Adipose tissue (tissue), 3 donors: ENCODE data around the gene VSTM4. TPM values are rescaled to one million over a fixed set of nuclear protein-coding genes. Genes with fewer than 3 reads are reported as not detected.

ENCODE experiments used
- H3K27ac ChIP-seq: one replicate; pipeline ENCODE4 v1.5.1; 2013; ENCODE audit warnings: low read depth, low read length
- WGBS, 3 donors: extraction: QIAGEN DNeasy Blood & Tissue Kit; methylation state at CpG; one replicate each; pipeline ENCODE4 v1.1.7; 2013; 5-methylcytosine and 5-hydroxymethylcytosine counted together
- polyA plus RNA-seq, 3 donors: library from polyadenylated mRNA; stranded (reverse); fragments of 200-250 nt; gene quantifications; one replicate each; pipeline ENCODE4 v1.2.3, GENCODE V29; 2013
- donor health status: healthy with polysubstance abuse.
- donor health status: Bipolar disorder and iron deficiency.
- donor health status: healthy.

VSTM4 gene
- polyA plus RNA-seq, 3 donors = 2.5 to 18.2 (median 9.4) TPM

DNA sequence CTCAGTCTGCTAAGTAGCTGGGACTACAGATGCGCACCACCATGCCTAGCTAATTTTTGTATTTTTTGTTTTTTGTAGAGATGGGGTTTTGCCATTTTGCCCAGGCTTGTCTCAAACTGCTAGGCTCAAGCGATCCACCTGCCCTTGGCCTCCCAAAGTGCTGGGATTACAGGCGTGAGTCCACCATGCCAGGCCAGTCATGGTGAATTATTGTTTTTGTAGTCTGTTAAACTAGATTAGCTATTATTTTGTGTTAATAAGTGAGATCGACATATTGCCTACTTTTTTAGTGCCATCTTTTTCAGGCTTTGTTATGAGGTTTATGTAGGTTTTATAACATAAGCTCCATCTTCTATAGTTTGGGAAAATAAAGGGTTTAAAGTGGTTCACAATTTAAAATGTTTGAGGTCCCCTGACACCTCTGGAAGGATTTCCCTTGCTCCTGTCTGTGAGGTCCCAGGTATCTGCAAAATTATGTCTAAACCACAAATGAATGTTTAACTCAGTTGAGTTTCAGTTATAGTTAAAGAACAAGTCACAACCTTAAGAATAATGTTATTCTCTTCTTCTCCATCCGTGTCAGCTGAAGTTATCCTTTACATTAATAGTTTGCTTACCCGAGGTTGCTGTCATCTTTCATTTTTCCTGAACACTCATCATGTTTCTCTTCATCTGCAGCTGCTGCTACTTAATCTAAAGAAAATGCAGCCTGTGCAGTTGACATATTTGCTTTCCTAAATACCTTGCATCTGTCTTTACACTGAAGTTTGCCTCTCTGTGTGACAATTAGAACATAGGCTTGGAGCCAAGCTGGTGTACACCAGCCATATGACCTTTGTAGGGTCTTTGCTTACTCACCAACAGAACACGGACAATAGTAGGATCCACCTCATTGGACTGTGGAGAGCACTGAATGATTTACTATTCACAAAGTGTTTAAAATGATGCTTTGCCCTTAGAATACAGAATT lies 8.9 kb upstream of the VSTM4 start:
- no peak overlapping the region for H3K27ac ChIP-seq
- 79 to 90% (median 85%) methylated on average over 7 of the region's 7 CpGs for WGBS, 3 donors

DNA sequence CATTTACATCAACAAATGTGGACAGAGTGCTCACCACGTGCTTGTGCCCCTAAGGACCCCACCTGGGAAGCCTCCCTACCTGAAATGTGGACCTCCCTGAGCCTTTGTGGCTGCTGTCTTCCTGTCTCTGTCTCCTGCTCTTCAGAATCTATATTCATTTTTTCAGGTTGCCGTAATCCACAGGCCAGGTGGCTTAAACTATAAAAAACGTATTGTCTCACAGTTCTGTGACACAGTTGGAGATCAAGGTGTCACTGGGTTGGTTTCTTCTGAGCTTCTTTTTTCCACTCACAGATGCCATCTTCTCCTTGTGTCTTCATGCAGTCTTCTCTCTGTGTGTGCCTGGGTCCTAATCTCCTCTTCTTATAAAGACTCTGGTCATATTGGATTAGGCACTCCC lies 5.6 kb upstream of the VSTM4 start:
- 68 to 87% (median 85%) methylated on average over 3 of the region's 3 CpGs for WGBS, 3 donors
- no peak overlapping the region for H3K27ac ChIP-seq

DNA sequence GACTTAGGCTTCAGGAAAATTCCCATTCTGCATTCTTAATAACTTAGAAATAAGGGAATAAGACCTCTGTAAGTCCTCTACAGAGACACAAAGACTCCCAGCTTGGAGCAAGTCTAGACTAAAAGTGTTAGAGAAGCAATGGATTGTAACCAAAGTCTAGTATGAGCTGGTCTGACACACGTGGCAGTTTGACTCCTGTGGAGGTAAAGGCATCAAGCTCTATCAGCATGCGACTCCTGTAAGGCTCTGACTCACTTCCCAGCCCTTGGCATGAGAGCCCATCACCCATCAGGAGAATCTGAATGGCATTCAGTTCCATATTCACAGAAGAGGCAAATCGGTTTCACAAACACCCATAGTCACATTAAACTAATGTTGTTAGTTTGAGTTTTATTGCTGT lies 4.4 kb upstream of the VSTM4 start:
- 41 to 68% (median 66%) methylated on average over 3 of the region's 3 CpGs for WGBS, 3 donors
- no peak overlapping the region for H3K27ac ChIP-seq

DNA sequence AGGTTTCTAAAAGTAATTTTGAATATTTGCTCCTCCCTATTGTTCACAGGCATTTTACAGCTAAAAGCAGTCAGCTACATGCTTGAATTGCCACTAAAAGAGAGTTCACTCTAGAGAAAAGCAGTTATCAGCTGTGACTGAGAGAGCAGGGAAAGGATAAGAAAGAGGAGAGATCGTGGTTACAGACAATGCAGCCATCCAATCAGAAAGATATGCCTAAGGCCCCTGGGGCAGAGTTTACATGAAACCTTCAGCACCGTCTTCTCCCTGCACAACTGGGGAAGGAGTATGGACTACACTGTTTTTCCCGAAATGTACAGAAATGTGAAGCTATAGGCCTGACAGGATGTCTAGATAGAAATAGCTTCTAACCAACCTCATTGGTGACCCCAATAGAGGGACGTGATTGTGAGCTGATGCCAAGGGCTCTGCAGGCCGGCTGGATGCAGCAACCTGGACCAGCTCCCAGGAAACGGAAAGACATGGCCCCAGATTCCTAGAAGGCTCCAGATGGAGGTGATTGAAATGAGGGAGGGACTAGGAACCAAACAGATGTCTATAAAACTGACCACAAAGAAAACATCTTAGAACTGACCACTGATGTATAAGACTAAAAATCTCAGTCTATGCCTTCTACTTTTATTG lies 3.2 kb upstream of the VSTM4 start:
- 68 to 78% (median 76%) methylated on average over 6 of the region's 6 CpGs for WGBS, 3 donors
- H3K27ac ChIP-seq = no peak overlapping the region

- 58 to 77% (median 62%) methylated on average over 4 of the region's 4 CpGs for WGBS, 3 donors
- no peak overlapping the region for H3K27ac ChIP-seq
Observed at GRCh38 chr10:49117376-49118070, 2.2 kb upstream of the VSTM4 start.

- H3K27ac ChIP-seq = no peak overlapping the region
- WGBS, 3 donors = 81 to 93% (median 87%) methylated on average over 5 of the region's 5 CpGs
Observed at GRCh38 chr10:49116509-49117375, 1.4 kb upstream of the VSTM4 start.

DNA sequence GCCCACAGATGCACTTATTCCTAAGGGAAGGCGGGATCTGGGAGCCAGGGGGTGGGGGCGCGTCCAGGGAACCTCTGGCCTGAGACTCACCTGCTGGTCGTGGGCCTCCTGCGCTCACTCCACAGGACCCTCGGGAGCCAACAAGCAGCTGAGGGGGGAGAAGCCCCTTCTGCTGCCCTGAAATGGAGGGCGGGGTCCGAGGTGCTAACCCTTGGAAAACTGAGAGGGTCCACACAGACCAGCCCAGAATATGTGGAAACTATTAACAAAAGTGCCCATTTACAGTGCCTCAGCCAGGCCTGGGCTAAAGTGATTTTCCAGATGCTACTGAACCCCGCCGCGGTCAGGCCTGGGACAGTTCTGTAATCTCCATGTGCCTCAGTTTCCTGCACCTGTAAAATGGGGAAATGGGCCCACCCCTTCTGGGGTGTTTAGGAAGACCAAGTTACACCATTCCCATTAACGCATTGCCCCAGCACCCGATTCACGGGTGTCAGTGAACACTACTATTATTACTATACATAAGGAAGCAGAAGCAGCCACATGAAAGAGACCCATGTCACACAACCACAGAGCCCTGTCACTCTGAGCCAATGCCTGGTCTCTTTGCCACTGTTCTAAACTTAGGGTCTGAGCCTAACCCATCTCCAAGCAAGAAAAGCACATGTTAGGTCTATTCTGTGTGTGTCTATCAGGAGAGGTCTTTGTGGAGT lies 630 bp upstream of the VSTM4 start:
- H3K27ac ChIP-seq = no peak overlapping the region
- 72 to 79% (median 74%) methylated on average over 14 of the region's 14 CpGs for WGBS, 3 donors

DNA sequence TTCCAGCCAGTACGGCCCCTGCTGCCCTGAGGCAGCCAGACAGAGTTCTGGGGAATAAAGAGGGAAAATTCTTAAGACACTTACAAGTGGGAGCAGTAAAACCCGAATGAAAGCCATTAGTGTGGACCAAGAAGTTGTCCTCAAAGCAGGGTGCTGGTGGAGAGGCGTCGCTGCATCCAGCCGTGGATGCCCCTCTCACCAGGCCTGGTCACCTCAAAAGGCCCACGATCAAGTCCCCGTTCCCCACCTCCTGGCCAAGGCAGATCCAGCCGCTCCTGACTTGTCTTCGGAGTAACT lies 656 bp downstream of the VSTM4 start:
- no peak overlapping the region for H3K27ac ChIP-seq
- 35 to 47% (median 46%) methylated on average over 9 of the region's 9 CpGs for WGBS, 3 donors

DNA sequence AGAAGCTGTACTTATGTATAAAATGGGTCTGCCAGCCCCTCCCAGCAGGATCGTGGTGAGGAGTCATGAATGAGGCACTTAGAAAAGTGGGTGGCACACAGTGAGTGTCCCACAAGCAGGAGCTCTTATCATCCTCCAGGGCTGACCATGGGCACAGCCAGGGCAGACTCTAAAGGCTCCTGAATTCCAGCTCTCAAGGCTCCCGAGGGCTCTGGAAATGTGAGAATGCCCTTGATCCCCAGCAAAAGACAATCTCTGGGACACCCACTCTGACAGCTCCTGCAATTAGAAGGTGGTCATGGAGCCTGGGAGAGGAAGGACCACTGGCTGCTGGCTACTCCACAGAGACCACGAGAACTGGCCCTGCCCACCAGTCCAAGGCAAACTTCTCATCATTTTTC lies 1.6 kb downstream of the VSTM4 start:
- WGBS, 3 donors = 65 to 76% (median 70%) methylated on average over 3 of the region's 3 CpGs
- no peak overlapping the region for H3K27ac ChIP-seq

- 40 to 65% (median 55%) methylated on average over 3 of the region's 3 CpGs for WGBS, 3 donors
- H3K27ac ChIP-seq = no peak overlapping the region
Observed at GRCh38 chr10:49112851-49113250, 2.5 kb downstream of the VSTM4 start.

GRCh38 chr10:49112098-49112497 lies 3.2 kb downstream of the VSTM4 start:
- WGBS, 3 donors = 69 to 88% (median 78%) methylated on average over 3 of the region's 3 CpGs
- no peak overlapping the region for H3K27ac ChIP-seq

DNA sequence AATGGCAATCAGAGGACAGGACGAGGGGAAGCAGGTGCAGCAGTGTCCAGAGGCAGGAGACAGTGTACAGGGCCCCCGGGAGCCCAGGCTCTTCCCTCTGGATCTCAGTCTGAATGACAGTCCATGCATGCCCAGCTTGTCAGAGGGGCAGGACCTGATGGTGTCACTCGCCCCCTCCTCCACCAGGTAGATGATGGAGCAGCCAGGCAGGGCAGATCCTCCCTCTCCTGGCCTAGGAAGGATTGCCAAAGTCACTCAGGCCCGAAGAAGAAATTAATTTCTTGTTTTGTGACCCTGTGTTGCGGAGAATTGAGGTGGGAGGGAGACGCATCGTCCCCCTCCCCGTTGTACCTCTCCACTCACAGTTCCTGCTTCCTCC lies 4.0 kb downstream of the VSTM4 start:
- no peak overlapping the region for H3K27ac ChIP-seq
- WGBS, 3 donors = 62 to 81% (median 78%) methylated on average over 8 of the region's 8 CpGs

DNA sequence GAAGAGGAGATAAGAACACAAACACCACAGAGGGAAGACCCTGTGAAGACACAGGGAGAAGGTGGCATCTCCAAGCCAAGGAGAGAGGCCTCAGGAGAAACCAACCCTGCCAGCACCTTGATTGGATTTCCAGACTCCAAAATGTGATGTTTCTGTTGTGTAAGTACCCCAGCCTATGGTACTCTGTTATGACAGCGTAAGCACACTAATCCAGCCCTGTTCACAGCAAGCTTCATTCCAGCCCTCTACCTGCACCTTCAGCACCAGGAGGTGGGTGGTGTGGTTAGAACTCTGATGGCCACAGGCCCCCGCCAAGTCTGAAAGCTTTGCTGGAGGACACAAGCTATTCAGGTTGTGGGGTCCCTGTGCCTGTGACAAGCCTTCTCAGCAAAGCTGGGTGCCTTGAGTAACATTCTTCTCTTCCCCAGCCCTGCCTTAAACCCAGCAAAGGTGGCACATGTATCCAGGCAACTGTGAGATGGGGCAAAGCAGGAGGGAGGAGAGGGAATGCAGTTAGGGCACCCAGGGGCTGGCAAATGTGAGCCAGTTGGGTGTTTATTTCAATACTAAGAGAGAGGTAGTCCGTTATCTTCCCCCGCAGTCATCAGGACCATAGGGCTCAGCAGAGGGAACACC lies 4.5 kb downstream of the VSTM4 start:
- WGBS, 3 donors = 87 to 95% (median 92%) methylated on average over 4 of the region's 4 CpGs
- H3K27ac ChIP-seq = no peak overlapping the region

DNA sequence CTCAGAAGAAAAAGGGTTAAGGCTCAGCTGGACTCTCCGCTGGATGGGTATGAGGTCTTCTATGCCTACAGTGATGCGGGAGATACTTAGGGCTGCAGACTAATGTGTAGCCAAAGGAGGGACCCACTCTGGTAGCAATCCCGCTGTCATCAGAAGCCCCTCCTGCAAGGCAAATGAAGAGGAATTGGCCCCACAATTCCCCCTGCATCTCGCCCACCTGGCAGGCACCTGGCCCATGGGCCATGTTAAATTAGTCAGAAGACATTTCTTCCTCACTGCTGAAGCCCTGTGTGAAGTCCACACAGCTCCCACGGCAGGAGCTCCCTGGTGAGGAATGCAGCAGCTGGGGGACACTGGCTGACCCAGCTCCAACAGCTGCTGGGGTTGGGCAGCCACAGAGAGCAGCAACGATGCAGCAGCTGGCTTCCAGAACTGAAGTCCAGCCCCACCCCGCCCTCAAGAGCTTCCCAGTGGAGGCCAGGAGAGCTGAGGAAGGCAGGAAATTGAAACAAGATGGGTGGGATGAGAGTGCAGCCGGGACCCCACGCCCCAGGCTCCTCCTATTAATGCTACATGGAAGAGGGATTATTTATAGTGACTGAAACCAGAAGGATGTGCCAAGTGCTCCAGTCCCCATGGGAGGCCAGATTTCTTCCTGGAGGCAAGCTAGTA lies 5.5 kb downstream of the VSTM4 start:
- 52 to 65% (median 56%) methylated on average over 9 of the region's 9 CpGs for WGBS, 3 donors
- H3K27ac ChIP-seq = no peak overlapping the region

DNA sequence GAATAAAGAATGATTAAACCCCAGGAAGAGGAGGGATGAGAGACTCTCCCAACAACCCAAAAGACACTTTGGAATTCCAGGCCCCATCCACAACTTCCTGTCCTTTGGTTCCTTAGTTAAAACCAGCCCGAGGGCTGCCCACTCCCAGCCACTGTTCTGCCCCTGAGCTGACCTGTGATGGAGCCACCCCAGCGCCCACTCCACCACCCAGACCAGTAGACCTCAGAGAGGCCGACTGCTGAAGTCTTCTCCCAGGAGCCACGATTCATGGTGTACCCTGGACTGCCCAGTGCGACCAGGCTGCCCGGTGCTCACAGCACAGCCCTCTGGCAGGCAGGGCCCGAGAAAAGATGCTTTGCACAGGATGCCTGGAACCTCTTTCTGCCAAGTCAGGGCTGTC lies 6.7 kb downstream of the VSTM4 start:
- H3K27ac ChIP-seq = no peak overlapping the region
- 87 to 93% (median 90%) methylated on average over 7 of the region's 7 CpGs for WGBS, 3 donors

DNA sequence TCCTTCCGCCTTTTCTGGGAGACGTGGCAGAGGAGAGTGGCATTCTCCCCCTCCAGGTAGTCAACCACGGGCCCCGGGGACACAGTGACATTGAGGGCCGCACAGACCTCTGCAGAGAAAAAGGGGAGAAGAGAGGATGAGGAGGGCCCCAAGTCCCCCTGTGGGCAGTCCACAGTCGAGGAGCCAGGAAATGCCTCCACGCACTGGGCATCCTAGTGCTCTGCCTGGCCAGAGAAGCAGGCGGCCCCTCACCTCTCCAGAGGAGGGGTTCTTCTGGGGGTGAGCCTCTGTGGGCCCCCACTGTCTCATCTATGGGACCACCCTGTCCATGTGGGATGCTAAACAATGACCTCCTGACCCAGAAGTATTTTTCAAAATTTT lies 7.4 kb downstream of the VSTM4 start:
- H3K27ac ChIP-seq = no peak overlapping the region
- 93 to 96% (median 94%) methylated on average over 8 of the region's 8 CpGs for WGBS, 3 donors
